HG02852 (cell line): ENCODE data around the gene REEP6.

Source experiments
- ATAC-seq: cut with Tn5 transposase; IDR thresholded peaks from one replicate; pipeline ENCODE4 v1.9.1; 2021; ENCODE audit warnings: mild to moderate bottlenecking, moderate library complexity; ENCODE audit not compliant: unreplicated experiment

The REEP6 gene

GRCh38 chr19:1456121-1456900 is 34.7 kb upstream of the REEP6 start:
- ATAC-seq: no peak

- ATAC-seq: no peak
Observed at GRCh38 chr19:1457031-1457739, 33.8 kb upstream of the REEP6 start.

GRCh38 chr19:1457892-1458291 is 33.1 kb upstream of the REEP6 start:
- ATAC-seq: no peak

GRCh38 chr19:1459479-1459878 is 31.5 kb upstream of the REEP6 start:
- no peak for ATAC-seq

GRCh38 chr19:1460033-1460995 is 30.7 kb upstream of the REEP6 start:
- no peak for ATAC-seq

- no peak for ATAC-seq
Observed at GRCh38 chr19:1461862-1462261, 29.1 kb upstream of the REEP6 start.

- no peak for ATAC-seq
Observed at GRCh38 chr19:1465191-1466016, 25.6 kb upstream of the REEP6 start.

GRCh38 chr19:1466018-1466460 is 24.9 kb upstream of the REEP6 start:
- no peak for ATAC-seq

GRCh38 chr19:1466461-1467214 is 24.3 kb upstream of the REEP6 start:
- ATAC-seq: no peak

GRCh38 chr19:1467215-1467489 is 23.8 kb upstream of the REEP6 start:
- no peak for ATAC-seq

- ATAC-seq: no peak
Observed at GRCh38 chr19:1467490-1468273, 23.3 kb upstream of the REEP6 start.

GRCh38 chr19:1468274-1468820 is 22.6 kb upstream of the REEP6 start:
- ATAC-seq: no peak

- ATAC-seq: no peak
Observed at GRCh38 chr19:1468821-1469254, 22.1 kb upstream of the REEP6 start.

GRCh38 chr19:1469255-1470054 is 21.5 kb upstream of the REEP6 start:
- ATAC-seq: no peak

- no peak for ATAC-seq
Observed at GRCh38 chr19:1470055-1470304, 21.0 kb upstream of the REEP6 start.

- ATAC-seq: no peak
Observed at GRCh38 chr19:1470305-1471009, 20.5 kb upstream of the REEP6 start.

- ATAC-seq: no peak
Observed at GRCh38 chr19:1471010-1471514, 19.9 kb upstream of the REEP6 start.
